ENCODE measurements around the gene KNCN. TPM values are rescaled to one million over a fixed set of nuclear protein-coding genes. Genes with fewer than 3 reads are reported as not detected.

Gene KNCN
- not detected for polyA plus RNA-seq

- Histone ChIP-seq H3K27ac (ENCODE audit: low read depth in 2 of 2, low read length in 1 of 2) (no peak within 1 kb of the TSS), H3K9me3 (ENCODE audit: control insufficient read depth in 2 of 2, insufficient read depth in 1 of 2, low read depth in 1 of 2, low read length in 1 of 2) (no peaks in the 10 kb centered on the region), H3K27me3 (ENCODE audit: control insufficient read depth in 1 of 2, insufficient read depth in 2 of 2, low read length in 2 of 2) (peaks cover 0 to 3% of the 10 kb centered on the region in 2 donors), H3K4me1 (ENCODE audit: control insufficient read depth in 2 of 2, insufficient read depth in 2 of 2, low read length in 1 of 2) (no peaks in the 10 kb centered on the region), H3K36me3 (ENCODE audit: control insufficient read depth in 2 of 2, insufficient read depth in 2 of 2, low read length in 1 of 2) (no peaks in the 10 kb centered on the region), H3K4me3 (ENCODE audit: low read depth in 1 of 2, low read length in 2 of 2) (no peak within 1 kb of the TSS)
- WGBS, 2 donors = 77 to 84% methylated on average over 6 of the region's 6 CpGs
These were observed at the start of gene KNCN for GRCh38 chr1:46551597-46552095. Gene KNCN, minus strand, starts transcription at chr1:46551647. Its CDS starts 432 bp downstream, at chr1:46551215.

GRCh38 chr1:46599059-46599970, 47.9 kb upstream of the KNCN start:
- no peaks in the 10 kb centered on the region for H3K36me3 ChIP-seq (ENCODE audit: control insufficient read depth in 2 of 2, insufficient read depth in 2 of 2, low read length in 1 of 2)
- no peak overlapping the region for H3K4me3 ChIP-seq (ENCODE audit: low read depth in 1 of 2, low read length in 2 of 2)
- no peaks in the 10 kb centered on the region for H3K27me3 ChIP-seq (ENCODE audit: control insufficient read depth in 1 of 2, insufficient read depth in 2 of 2, low read length in 2 of 2)
- H3K9me3 ChIP-seq (ENCODE audit: control insufficient read depth in 2 of 2, insufficient read depth in 1 of 2, low read depth in 1 of 2, low read length in 1 of 2) = no peaks in the 10 kb centered on the region
- peaks cover 5 to 6% of the 10 kb centered on the region in 2 donors for H3K4me1 ChIP-seq (ENCODE audit: control insufficient read depth in 2 of 2, insufficient read depth in 2 of 2, low read length in 1 of 2)
- 78 to 85% methylated on average over 9 of the region's 9 CpGs for WGBS, 2 donors
- H3K27ac ChIP-seq (ENCODE audit: low read depth in 2 of 2, low read length in 1 of 2) = no peak overlapping the region

GRCh38 chr1:46596846-46597245, 45.4 kb upstream of the KNCN start:
- 87 to 91% methylated on average over 3 of the region's 3 CpGs for WGBS, 2 donors
- no peaks in the 10 kb centered on the region for H3K9me3 ChIP-seq (ENCODE audit: control insufficient read depth in 2 of 2, insufficient read depth in 1 of 2, low read depth in 1 of 2, low read length in 1 of 2)
- H3K4me3 ChIP-seq (ENCODE audit: low read depth in 1 of 2, low read length in 2 of 2) = no peak overlapping the region
- peaks cover 0 to 2% of the 10 kb centered on the region in 2 donors for H3K4me1 ChIP-seq (ENCODE audit: control insufficient read depth in 2 of 2, insufficient read depth in 2 of 2, low read length in 1 of 2)
- H3K36me3 ChIP-seq (ENCODE audit: control insufficient read depth in 2 of 2, insufficient read depth in 2 of 2, low read length in 1 of 2) = peaks cover 0 to 6% of the 10 kb centered on the region in 2 donors
- no peak overlapping the region for H3K27ac ChIP-seq (ENCODE audit: low read depth in 2 of 2, low read length in 1 of 2)
- no peaks in the 10 kb centered on the region for H3K27me3 ChIP-seq (ENCODE audit: control insufficient read depth in 1 of 2, insufficient read depth in 2 of 2, low read length in 2 of 2)

- peaks cover 3 to 12% of the 10 kb centered on the region in 2 donors for H3K36me3 ChIP-seq (ENCODE audit: control insufficient read depth in 2 of 2, insufficient read depth in 2 of 2, low read length in 1 of 2)
- H3K27me3 ChIP-seq (ENCODE audit: control insufficient read depth in 1 of 2, insufficient read depth in 2 of 2, low read length in 2 of 2) = no peaks in the 10 kb centered on the region
- H3K9me3 ChIP-seq (ENCODE audit: control insufficient read depth in 2 of 2, insufficient read depth in 1 of 2, low read depth in 1 of 2, low read length in 1 of 2) = no peaks in the 10 kb centered on the region
- no peak overlapping the region for H3K27ac ChIP-seq (ENCODE audit: low read depth in 2 of 2, low read length in 1 of 2)
- 93 to 100% methylated on average over 1 of the region's 1 CpG for WGBS, 2 donors
- H3K4me3 ChIP-seq (ENCODE audit: low read depth in 1 of 2, low read length in 2 of 2) = no peak overlapping the region
- peaks cover 0 to 2% of the 10 kb centered on the region in 2 donors for H3K4me1 ChIP-seq (ENCODE audit: control insufficient read depth in 2 of 2, insufficient read depth in 2 of 2, low read length in 1 of 2)
These were observed 44.6 kb upstream of the KNCN start for GRCh38 chr1:46596036-46596435.

GRCh38 chr1:46595127-46595526, 43.7 kb upstream of the KNCN start:
- Histone ChIP-seq H3K36me3 (ENCODE audit: control insufficient read depth in 2 of 2, insufficient read depth in 2 of 2, low read length in 1 of 2) (peaks cover 6 to 15% of the 10 kb centered on the region in 2 donors), H3K4me1 (ENCODE audit: control insufficient read depth in 2 of 2, insufficient read depth in 2 of 2, low read length in 1 of 2) (peaks cover 0 to 2% of the 10 kb centered on the region in 2 donors), H3K9me3 (ENCODE audit: control insufficient read depth in 2 of 2, insufficient read depth in 1 of 2, low read depth in 1 of 2, low read length in 1 of 2) (no peaks in the 10 kb centered on the region), H3K27me3 (ENCODE audit: control insufficient read depth in 1 of 2, insufficient read depth in 2 of 2, low read length in 2 of 2) (no peaks in the 10 kb centered on the region), H3K4me3 (ENCODE audit: low read depth in 1 of 2, low read length in 2 of 2) (no peak overlapping the region), H3K27ac (ENCODE audit: low read depth in 2 of 2, low read length in 1 of 2) (no peak overlapping the region)
- 66 to 68% methylated on average over 3 of the region's 3 CpGs for WGBS, 2 donors

GRCh38 chr1:46594063-46594462, 42.6 kb upstream of the KNCN start:
- WGBS, 2 donors = 90 to 93% methylated on average over 5 of the region's 5 CpGs
- Histone ChIP-seq H3K4me3 (ENCODE audit: low read depth in 1 of 2, low read length in 2 of 2) (no peak overlapping the region), H3K4me1 (ENCODE audit: control insufficient read depth in 2 of 2, insufficient read depth in 2 of 2, low read length in 1 of 2) (peaks cover 0 to under 1% of the 10 kb centered on the region in 2 donors), H3K27ac (ENCODE audit: low read depth in 2 of 2, low read length in 1 of 2) (no peak overlapping the region), H3K9me3 (ENCODE audit: control insufficient read depth in 2 of 2, insufficient read depth in 1 of 2, low read depth in 1 of 2, low read length in 1 of 2) (no peaks in the 10 kb centered on the region), H3K36me3 (ENCODE audit: control insufficient read depth in 2 of 2, insufficient read depth in 2 of 2, low read length in 1 of 2) (peaks cover 12 to 20% of the 10 kb centered on the region in 2 donors), H3K27me3 (ENCODE audit: control insufficient read depth in 1 of 2, insufficient read depth in 2 of 2, low read length in 2 of 2) (no peaks in the 10 kb centered on the region)

- Histone ChIP-seq H3K9me3 (ENCODE audit: control insufficient read depth in 2 of 2, insufficient read depth in 1 of 2, low read depth in 1 of 2, low read length in 1 of 2) (no peaks in the 10 kb centered on the region), H3K27ac (ENCODE audit: low read depth in 2 of 2, low read length in 1 of 2) (no peak overlapping the region), H3K36me3 (ENCODE audit: control insufficient read depth in 2 of 2, insufficient read depth in 2 of 2, low read length in 1 of 2) (peaks cover 12 to 23% of the 10 kb centered on the region in 2 donors), H3K4me3 (ENCODE audit: low read depth in 1 of 2, low read length in 2 of 2) (no peak overlapping the region), H3K27me3 (ENCODE audit: control insufficient read depth in 1 of 2, insufficient read depth in 2 of 2, low read length in 2 of 2) (no peaks in the 10 kb centered on the region), H3K4me1 (ENCODE audit: control insufficient read depth in 2 of 2, insufficient read depth in 2 of 2, low read length in 1 of 2) (no peaks in the 10 kb centered on the region)
- 82 to 84% methylated on average over 4 of the region's 4 CpGs for WGBS, 2 donors
These were observed 41.4 kb upstream of the KNCN start for GRCh38 chr1:46592823-46593222.

- H3K9me3 ChIP-seq (ENCODE audit: control insufficient read depth in 2 of 2, insufficient read depth in 1 of 2, low read depth in 1 of 2, low read length in 1 of 2) = peaks cover 0 to 2% of the 10 kb centered on the region in 2 donors
- H3K27me3 ChIP-seq (ENCODE audit: control insufficient read depth in 1 of 2, insufficient read depth in 2 of 2, low read length in 2 of 2) = no peaks in the 10 kb centered on the region
- WGBS, 2 donors = 91 to 93% methylated on average over 3 of the region's 3 CpGs
- H3K4me1 ChIP-seq (ENCODE audit: control insufficient read depth in 2 of 2, insufficient read depth in 2 of 2, low read length in 1 of 2) = no peaks in the 10 kb centered on the region
- no peak overlapping the region for H3K27ac ChIP-seq (ENCODE audit: low read depth in 2 of 2, low read length in 1 of 2)
- H3K36me3 ChIP-seq (ENCODE audit: control insufficient read depth in 2 of 2, insufficient read depth in 2 of 2, low read length in 1 of 2) = peaks cover 12 to 33% of the 10 kb centered on the region in 2 donors
- no peak overlapping the region for H3K4me3 ChIP-seq (ENCODE audit: low read depth in 1 of 2, low read length in 2 of 2)
These were observed 38.1 kb upstream of the KNCN start for GRCh38 chr1:46589529-46589928.

- Histone ChIP-seq H3K27ac (ENCODE audit: low read depth in 2 of 2, low read length in 1 of 2) (no peak overlapping the region), H3K36me3 (ENCODE audit: control insufficient read depth in 2 of 2, insufficient read depth in 2 of 2, low read length in 1 of 2) (peaks cover 18 to 36% of the 10 kb centered on the region in 2 donors), H3K4me1 (ENCODE audit: control insufficient read depth in 2 of 2, insufficient read depth in 2 of 2, low read length in 1 of 2) (no peaks in the 10 kb centered on the region), H3K9me3 (ENCODE audit: control insufficient read depth in 2 of 2, insufficient read depth in 1 of 2, low read depth in 1 of 2, low read length in 1 of 2) (peaks cover 0 to 2% of the 10 kb centered on the region in 2 donors), H3K4me3 (ENCODE audit: low read depth in 1 of 2, low read length in 2 of 2) (no peak overlapping the region), H3K27me3 (ENCODE audit: control insufficient read depth in 1 of 2, insufficient read depth in 2 of 2, low read length in 2 of 2) (no peaks in the 10 kb centered on the region)
- 89 to 90% methylated on average over 7 of the region's 7 CpGs for WGBS, 2 donors
These were observed 35.6 kb upstream of the KNCN start for GRCh38 chr1:46587069-46587468.

Data from esophagus (tissue), 2 donors.